Mammary epithelial cell (primary cell): ENCODE results near the gene MYO10.

ENCODE experiments used
- CTCF ChIP-seq, 2 donors: IDR thresholded peaks in 1 of 2; conservative IDR thresholded peaks in 1 of 2; 2 replicates each; pipeline ENCODE4 v1.5.1; 2011 to 2012; ENCODE audit warnings: inconsistent platforms in 2 of 2, low read length in 2 of 2, mild to moderate bottlenecking in 2 of 2, control low read depth in 1 of 2, low read depth in 1 of 2; ENCODE audit not compliant: insufficient read depth in 1 of 2; ENCODE audit errors: extremely low read depth in 1 of 2
- EZH2 ChIP-seq: IDR thresholded peaks from 2 replicates; pipeline ENCODE4 v1.6.1; 2012; ENCODE audit warnings: low read length, inconsistent platforms, borderline replicate concordance

DNA sequence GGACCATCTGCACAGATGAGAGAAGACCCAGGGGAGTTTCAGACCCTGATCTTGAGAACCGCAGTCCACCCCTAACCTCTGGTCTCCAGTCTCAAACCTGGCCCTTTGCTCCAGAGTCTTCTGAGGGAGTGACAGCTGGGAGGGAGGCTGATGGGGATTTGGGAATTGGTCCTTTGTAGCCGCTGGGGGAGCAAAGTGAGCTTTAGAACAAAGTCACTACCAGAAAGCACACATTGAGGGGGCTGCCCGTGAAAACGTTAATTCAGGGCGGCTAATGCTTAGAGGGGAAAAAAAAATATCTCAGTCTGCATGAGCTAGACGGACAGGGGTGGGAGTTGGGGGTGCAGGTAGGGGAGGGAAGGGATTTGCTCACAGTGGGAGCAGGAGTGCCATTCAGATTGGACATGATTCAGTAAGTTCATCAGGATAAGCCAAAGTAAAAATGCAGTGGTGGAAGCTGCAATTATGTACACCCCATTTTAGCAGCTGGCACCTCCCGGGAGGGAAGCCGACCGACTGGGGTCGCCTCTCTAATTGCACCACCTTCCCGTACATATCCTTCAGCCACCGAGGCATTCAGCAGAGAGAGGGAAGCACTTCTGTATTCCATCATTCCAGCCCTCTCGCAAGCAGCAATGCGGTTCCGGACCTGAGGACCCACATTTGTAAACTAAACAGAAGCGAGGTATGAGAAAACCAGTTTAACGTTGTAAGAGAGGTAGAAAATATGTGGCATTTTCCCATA, 195.8 kb downstream of the MYO10 start:
- no peak for TF ChIP-seq CTCF (conservative IDR thresholded peaks at IDR 0.05 in 1 of 2, IDR thresholded peaks at IDR 0.05 in 1 of 2; ENCODE audit: extremely low read depth in 1 of 2, insufficient read depth in 1 of 2, low read depth in 1 of 2, low read length in 2 of 2)
- no peak for TF ChIP-seq EZH2
